ENCODE results near the gene ADISSP.

ADISSP gene

GRCh38 chr20:3738111-3739053 is 29.2 kb downstream of the ADISSP start:
- no peak for DNase-seq (ENCODE audit: low spot score)

GRCh38 chr20:3735768-3736167 is 31.8 kb downstream of the ADISSP start:
- no peak for DNase-seq (ENCODE audit: low spot score)

- DNase-seq (ENCODE audit: low spot score): no peak
Measured at GRCh38 chr20:3734111-3734843, 33.3 kb downstream of the ADISSP start.

GRCh38 chr20:3733119-3733995 is 34.2 kb downstream of the ADISSP start:
- DNase-seq (ENCODE audit: low spot score): no peak

- no peak for DNase-seq (ENCODE audit: low spot score)
Measured at GRCh38 chr20:3732327-3733118, 35.0 kb downstream of the ADISSP start, which contains the start of gene HSPA12B. Gene HSPA12B (plus strand): TSS chr20:3732685. CDS start chr20:3738675, 5,990 bp downstream.

GRCh38 chr20:3731944-3732326 is 35.6 kb downstream of the ADISSP start:
- DNase-seq (ENCODE audit: low spot score): no peak

- DNase-seq (ENCODE audit: low spot score): no peak
Measured at GRCh38 chr20:3730803-3731672, 36.5 kb downstream of the ADISSP start.

GRCh38 chr20:3729811-3730540 is 37.6 kb downstream of the ADISSP start:
- no peak for DNase-seq (ENCODE audit: low spot score)

GRCh38 chr20:3729378-3729777 is 38.2 kb downstream of the ADISSP start:
- no peak for DNase-seq (ENCODE audit: low spot score)

- no peak for DNase-seq (ENCODE audit: low spot score)
Measured at GRCh38 chr20:3728876-3729275, 38.7 kb downstream of the ADISSP start.

GRCh38 chr20:3728354-3728753 is 39.2 kb downstream of the ADISSP start:
- DNase-seq (ENCODE audit: low spot score): no peak

GRCh38 chr20:3727401-3728021 is 40.0 kb downstream of the ADISSP start:
- DNase-seq (ENCODE audit: low spot score): peak; percentile 59

GRCh38 chr20:3724356-3724755 is 43.2 kb downstream of the ADISSP start:
- no peak for DNase-seq (ENCODE audit: low spot score)

- no peak for DNase-seq (ENCODE audit: low spot score)
Measured at GRCh38 chr20:3723284-3723683, 44.3 kb downstream of the ADISSP start.

- DNase-seq (ENCODE audit: low spot score): no peak
Measured at GRCh38 chr20:3721912-3722311, 45.6 kb downstream of the ADISSP start.

GRCh38 chr20:3720626-3721025 is 46.9 kb downstream of the ADISSP start:
- DNase-seq (ENCODE audit: low spot score): no peak

- DNase-seq (ENCODE audit: low spot score): no peak
Measured at GRCh38 chr20:3720068-3720467, 47.5 kb downstream of the ADISSP start.

GRCh38 chr20:3719046-3719445 is 48.5 kb downstream of the ADISSP start:
- DNase-seq (ENCODE audit: low spot score): no peak

GRCh38 chr20:3716195-3716834 is 51.2 kb downstream of the ADISSP start:
- DNase-seq (ENCODE audit: low spot score): peak; percentile 63

Measured in AG08396 (cell line).